SW 1271 (cell line): ENCODE measurements around the gene MFSD2B.

Source experiments
- DNase-seq, 2 experiments: peaks; one replicate each; lab custom pipeline; 2025; lab: John Stamatoyannopoulos, UW

Gene MFSD2B

GRCh38 chr2:24050041-24050979, 40.4 kb downstream of the MFSD2B start:
- DNase-seq = no peak

GRCh38 chr2:24051833-24052232, 41.9 kb downstream of the MFSD2B start:
- no peak for DNase-seq

GRCh38 chr2:24052951-24053350, 43.1 kb downstream of the MFSD2B start:
- DNase-seq = no peak

- no peak for DNase-seq
Observed at GRCh38 chr2:24054366-24055010, 44.6 kb downstream of the MFSD2B start.

- no peak for DNase-seq
Observed at GRCh38 chr2:24055750-24056149, 45.9 kb downstream of the MFSD2B start.

GRCh38 chr2:24058564-24059271, 48.8 kb downstream of the MFSD2B start:
- no peak for DNase-seq

GRCh38 chr2:24065341-24065740, 55.5 kb downstream of the MFSD2B start:
- no peak for DNase-seq

GRCh38 chr2:24072259-24072658, 62.4 kb downstream of the MFSD2B start:
- DNase-seq = no peak

- no peak for DNase-seq
Observed at GRCh38 chr2:24073816-24074215, 63.9 kb downstream of the MFSD2B start.

- DNase-seq = no peak
Observed at GRCh38 chr2:24075259-24075658, 65.4 kb downstream of the MFSD2B start.
